ENCODE measurements around the gene LAMA2. TPM values are rescaled to one million over a fixed set of nuclear protein-coding genes. Genes with fewer than 3 reads are reported as not detected.

LAMA2 gene
- total RNA-seq, 1 donor from 2014 or later = 107 TPM

- no peak for DNase-seq (ENCODE audit: low spot score)
These were observed 31.1 kb downstream of the LAMA2 start for GRCh38 chr6:128914051-128914450.

GRCh38 chr6:128918886-128919285, 35.9 kb downstream of the LAMA2 start:
- DNase-seq (ENCODE audit: low spot score) = no peak

- peak; percentile 13 for DNase-seq (ENCODE audit: low spot score)
These were observed 36.7 kb downstream of the LAMA2 start for GRCh38 chr6:128919412-128920180.

- no peak for DNase-seq (ENCODE audit: low spot score)
These were observed 42.8 kb downstream of the LAMA2 start for GRCh38 chr6:128925765-128926164.

- no peak for DNase-seq (ENCODE audit: low spot score)
These were observed 46.9 kb downstream of the LAMA2 start for GRCh38 chr6:128929869-128930268.

GRCh38 chr6:128930321-128930720, 47.4 kb downstream of the LAMA2 start:
- DNase-seq (ENCODE audit: low spot score) = no peak

- no peak for DNase-seq (ENCODE audit: low spot score)
These were observed 49.1 kb downstream of the LAMA2 start for GRCh38 chr6:128932061-128932460.

- DNase-seq (ENCODE audit: low spot score) = no peak
These were observed 67.9 kb downstream of the LAMA2 start for GRCh38 chr6:128950864-128951263.

- DNase-seq (ENCODE audit: low spot score) = no peak
These were observed 70.0 kb downstream of the LAMA2 start for GRCh38 chr6:128952902-128953301.

GRCh38 chr6:128954308-128955043, 71.5 kb downstream of the LAMA2 start:
- DNase-seq (ENCODE audit: low spot score) = no peak

- DNase-seq (ENCODE audit: low spot score) = no peak
These were observed 80.6 kb downstream of the LAMA2 start for GRCh38 chr6:128963561-128963960.

GRCh38 chr6:128964233-128964755, 81.4 kb downstream of the LAMA2 start:
- no peak for DNase-seq (ENCODE audit: low spot score)

- DNase-seq (ENCODE audit: low spot score) = no peak
These were observed 81.8 kb downstream of the LAMA2 start for GRCh38 chr6:128964771-128965170.

GRCh38 chr6:128966934-128967333, 84.0 kb downstream of the LAMA2 start:
- no peak for DNase-seq (ENCODE audit: low spot score)

- peak; percentile 10 for DNase-seq (ENCODE audit: low spot score)
These were observed 96.1 kb downstream of the LAMA2 start for GRCh38 chr6:128979071-128979470.

- no peak for DNase-seq (ENCODE audit: low spot score)
These were observed 98.8 kb downstream of the LAMA2 start for GRCh38 chr6:128981716-128982115.

- DNase-seq (ENCODE audit: low spot score) = no peak
These were observed 107.4 kb downstream of the LAMA2 start for GRCh38 chr6:128990360-128990759.

- no peak for DNase-seq (ENCODE audit: low spot score)
These were observed 108.0 kb downstream of the LAMA2 start for GRCh38 chr6:128990915-128991314.

GRCh38 chr6:128993166-128993565, 110.2 kb downstream of the LAMA2 start:
- no peak for DNase-seq (ENCODE audit: low spot score)

GRCh38 chr6:128997880-128998279, 114.9 kb downstream of the LAMA2 start:
- no peak for DNase-seq (ENCODE audit: low spot score)

GRCh38 chr6:129006724-129007514, 124.0 kb downstream of the LAMA2 start:
- peak; percentile 88 for DNase-seq (ENCODE audit: low spot score)

Data from umbilical cord (tissue), 2 donors.